PFSK-1 (cell line): Measurements from ENCODE around the gene ADAM23.

ENCODE experiments used
- FOXP2 ChIP-seq: optimal IDR thresholded peaks from 2 replicates; pipeline ENCODE3; 2011; ENCODE audit warnings: borderline replicate concordance, control low read depth, inconsistent platforms; ENCODE audit not compliant: insufficient read depth; ENCODE audit errors: extremely low read length, extremely low read depth
- POLR2AphosphoS5 ChIP-seq: IDR thresholded peaks from 2 replicates; pipeline ENCODE4 v1.6.1; 2012; ENCODE audit warnings: low read depth, mild to moderate bottlenecking, control low read depth, low read length, moderate library complexity
- SIN3A ChIP-seq: IDR thresholded peaks from 2 replicates; pipeline ENCODE4 v1.6.1; 2012; ENCODE audit warnings: mild to moderate bottlenecking, low read length, moderate library complexity, borderline replicate concordance; ENCODE audit not compliant: insufficient read depth
- TAF1 ChIP-seq: IDR thresholded peaks from 2 replicates; pipeline ENCODE4 v1.6.1; 2012; ENCODE audit warnings: low read length, control low read depth, borderline replicate concordance; ENCODE audit not compliant: insufficient read depth
- TF ChIP-seq, protein P1 (sequence below), 2 experiments: IDR thresholded peaks; 2 replicates each; pipeline versions ENCODE4 v1.6.1 to v1.8.0; 2011 to 2012; ENCODE audit warnings: low read depth in 2 of 2, low read length in 2 of 2, control low read depth in 1 of 2, inconsistent platforms in 1 of 2, mild to moderate bottlenecking in 1 of 2, moderate library complexity in 1 of 2; ENCODE audit not compliant: insufficient read depth in 1 of 2

Gene ADAM23

GRCh38 chr2:206502729-206503128, 59.4 kb downstream of the ADAM23 start:
- TF ChIP-seq TAF1 (no peak), POLR2AphosphoS5 (no peak), FOXP2 (no peak), SIN3A (no peak)
- TF ChIP-seq, protein P1, sequence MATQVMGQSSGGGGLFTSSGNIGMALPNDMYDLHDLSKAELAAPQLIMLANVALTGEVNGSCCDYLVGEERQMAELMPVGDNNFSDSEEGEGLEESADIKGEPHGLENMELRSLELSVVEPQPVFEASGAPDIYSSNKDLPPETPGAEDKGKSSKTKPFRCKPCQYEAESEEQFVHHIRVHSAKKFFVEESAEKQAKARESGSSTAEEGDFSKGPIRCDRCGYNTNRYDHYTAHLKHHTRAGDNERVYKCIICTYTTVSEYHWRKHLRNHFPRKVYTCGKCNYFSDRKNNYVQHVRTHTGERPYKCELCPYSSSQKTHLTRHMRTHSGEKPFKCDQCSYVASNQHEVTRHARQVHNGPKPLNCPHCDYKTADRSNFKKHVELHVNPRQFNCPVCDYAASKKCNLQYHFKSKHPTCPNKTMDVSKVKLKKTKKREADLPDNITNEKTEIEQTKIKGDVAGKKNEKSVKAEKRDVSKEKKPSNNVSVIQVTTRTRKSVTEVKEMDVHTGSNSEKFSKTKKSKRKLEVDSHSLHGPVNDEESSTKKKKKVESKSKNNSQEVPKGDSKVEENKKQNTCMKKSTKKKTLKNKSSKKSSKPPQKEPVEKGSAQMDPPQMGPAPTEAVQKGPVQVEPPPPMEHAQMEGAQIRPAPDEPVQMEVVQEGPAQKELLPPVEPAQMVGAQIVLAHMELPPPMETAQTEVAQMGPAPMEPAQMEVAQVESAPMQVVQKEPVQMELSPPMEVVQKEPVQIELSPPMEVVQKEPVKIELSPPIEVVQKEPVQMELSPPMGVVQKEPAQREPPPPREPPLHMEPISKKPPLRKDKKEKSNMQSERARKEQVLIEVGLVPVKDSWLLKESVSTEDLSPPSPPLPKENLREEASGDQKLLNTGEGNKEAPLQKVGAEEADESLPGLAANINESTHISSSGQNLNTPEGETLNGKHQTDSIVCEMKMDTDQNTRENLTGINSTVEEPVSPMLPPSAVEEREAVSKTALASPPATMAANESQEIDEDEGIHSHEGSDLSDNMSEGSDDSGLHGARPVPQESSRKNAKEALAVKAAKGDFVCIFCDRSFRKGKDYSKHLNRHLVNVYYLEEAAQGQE (IDR thresholded peaks at IDR 0.05; ENCODE audit: insufficient read depth in 1 of 2, low read depth in 2 of 2, low read length in 2 of 2): no peak

DNA sequence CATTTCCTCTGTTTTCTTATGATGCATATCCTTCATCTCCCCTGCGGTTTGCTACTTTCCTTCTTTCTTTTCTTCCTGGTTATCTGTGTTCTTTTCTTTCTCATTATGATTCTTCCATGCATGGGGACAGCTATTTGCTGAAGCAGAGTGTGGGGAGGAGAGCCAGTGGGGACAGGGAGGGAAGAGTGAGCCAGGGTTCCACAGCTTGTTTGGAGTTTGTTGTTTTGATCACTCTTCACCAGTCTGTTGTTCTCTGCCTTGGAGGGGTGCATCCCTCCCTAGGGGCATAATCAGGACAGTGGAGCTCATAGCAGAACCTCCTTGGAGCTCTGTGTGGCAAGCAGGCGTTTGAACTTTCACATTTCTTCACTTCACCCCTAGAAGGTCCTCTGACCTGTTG, 68.0 kb downstream of the ADAM23 start:
- TF ChIP-seq SIN3A: no peak
- TF ChIP-seq, protein P1 (IDR thresholded peaks at IDR 0.05; ENCODE audit: insufficient read depth in 1 of 2, low read depth in 2 of 2, low read length in 2 of 2): no peak
- no peak for TF ChIP-seq FOXP2
- no peak for TF ChIP-seq POLR2AphosphoS5
- no peak for TF ChIP-seq TAF1

- TF ChIP-seq TAF1 (no peak), FOXP2 (no peak), POLR2AphosphoS5 (no peak)
- TF ChIP-seq, protein P1 (IDR thresholded peaks at IDR 0.05; ENCODE audit: insufficient read depth in 1 of 2, low read depth in 2 of 2, low read length in 2 of 2): no peak
Measured at GRCh38 chr2:206512999-206513398, 69.7 kb downstream of the ADAM23 start.

GRCh38 chr2:206515580-206515979, 72.2 kb downstream of the ADAM23 start:
- TF ChIP-seq SIN3A (no peak), POLR2AphosphoS5 (no peak), TAF1 (no peak), FOXP2 (no peak)
- TF ChIP-seq, protein P1 (IDR thresholded peaks at IDR 0.05; ENCODE audit: insufficient read depth in 1 of 2, low read depth in 2 of 2, low read length in 2 of 2): no peak

- TF ChIP-seq, protein P1 (IDR thresholded peaks at IDR 0.05; ENCODE audit: insufficient read depth in 1 of 2, low read depth in 2 of 2, low read length in 2 of 2): no peak
- TF ChIP-seq FOXP2 (no peak), POLR2AphosphoS5 (no peak), SIN3A (no peak), TAF1 (no peak)
Measured at GRCh38 chr2:206518997-206519396, 75.7 kb downstream of the ADAM23 start.
